Endodermal cell (in vitro differentiated cells): ENCODE data around the gene GABRR3. TPM values are rescaled to one million over a fixed set of nuclear protein-coding genes. Genes with fewer than 3 reads are reported as not detected.

ENCODE experiments used
- DNase-seq: peaks from one replicate; pipeline ENCODE4 v3.0.0-alpha.2; 2017
- H3K27ac ChIP-seq: 2 replicates; pipeline ENCODE4 v1.5.1; 2013; ENCODE audit warnings: mild to moderate bottlenecking, low read depth, low read length, moderate library complexity
- H3K27me3 ChIP-seq: 2 replicates; pipeline ENCODE4 v1.6.1; 2013; ENCODE audit warnings: mild to moderate bottlenecking, low read length, moderate library complexity; ENCODE audit not compliant: insufficient read depth, control insufficient read depth, poor library complexity, severe bottlenecking
- H3K36me3 ChIP-seq: 2 replicates; pipeline ENCODE4 v1.7.0; 2013; ENCODE audit warnings: mild to moderate bottlenecking, low read length, moderate library complexity; ENCODE audit not compliant: control insufficient read depth, insufficient read depth
- H3K4me1 ChIP-seq: one replicate; pipeline ENCODE4 v1.7.0; 2013; ENCODE audit warnings: low read length; ENCODE audit not compliant: control insufficient read depth, insufficient read depth
- H3K4me3 ChIP-seq: 2 replicates; pipeline ENCODE4 v1.5.1; 2013; ENCODE audit warnings: mild to moderate bottlenecking, low read length, moderate library complexity
- H3K9ac ChIP-seq: 2 replicates; pipeline ENCODE4 v1.6.1; 2013; ENCODE audit warnings: mild to moderate bottlenecking, low read length, moderate library complexity; ENCODE audit not compliant: poor library complexity, severe bottlenecking; ENCODE audit errors: extremely low read depth
- H3K9me3 ChIP-seq: 2 replicates; pipeline ENCODE4 v1.6.1; 2013; ENCODE audit warnings: mild to moderate bottlenecking, low read length, moderate library complexity; ENCODE audit not compliant: control insufficient read depth
- H3K27ac Mint-ChIP-seq: 2 replicates; pipeline ENCODE4 v1.8.0; 2020; ENCODE audit warnings: mixed read lengths
- H3K27me3 Mint-ChIP-seq: 2 replicates; pipeline ENCODE4 v1.8.0; 2021; ENCODE audit warnings: mild to moderate bottlenecking, mixed read lengths; ENCODE audit not compliant: insufficient read depth
- H3K36me3 Mint-ChIP-seq: 2 replicates; pipeline ENCODE4 v1.8.0; 2020; ENCODE audit warnings: low read depth, mixed read lengths
- H3K4me1 Mint-ChIP-seq: 2 replicates; pipeline ENCODE4 v1.8.0; 2020; ENCODE audit warnings: mixed read lengths
- H3K4me3 Mint-ChIP-seq: 2 replicates; pipeline ENCODE4 v1.8.0; 2020; ENCODE audit warnings: mild to moderate bottlenecking, moderate library complexity, mixed read lengths
- H3K9me3 Mint-ChIP-seq: 2 replicates; pipeline ENCODE4 v1.8.0; 2020; ENCODE audit warnings: mild to moderate bottlenecking, mixed read lengths
- WGBS, 2 experiments: methylation state at CpG; one replicate each; pipeline versions ENCODE4 v1.1.5 to v1.1.7; 2013; ENCODE audit warnings: missing lambda C conversion rate in 2 of 2, mixed read lengths in 1 of 2; ENCODE audit not compliant: insufficient coverage in 1 of 2, insufficient read length in 1 of 2; 5-methylcytosine and 5-hydroxymethylcytosine counted together
- long read RNA-seq, 4 experiments: library from polyadenylated mRNA in 2 of 4; library from RNA in 1 of 4; library from capped mRNA in 1 of 4; stranded (forward) in 3 of 4; unstranded in 1 of 4; transcript quantifications; one replicate each; pipeline ENCODE4 v2.0.0, GENCODE V29; 2020 to 2021; ENCODE audit warnings: inconsistent platforms in 1 of 4
- polyA plus RNA-seq, 2 experiments: library from polyadenylated mRNA; stranded (reverse); fragments of 50-300 nt; gene quantifications; one replicate each; pipeline ENCODE4 v1.2.3, GENCODE V29; 2013
- total RNA-seq, 2 donors: library from RNA; stranded (reverse); fragmentation: NEBNext Ultra II Directional in 1 of 2; extraction: Animal tissue kit (Norgen Biotek cat#: 25700) in 1 of 2; gene quantifications; 2 replicates in 1 of 2; 3 replicates in 1 of 2; pipeline ENCODE4 v1.2.1, GENCODE V29; 2021
- TF ChIP-seq, protein P1 (sequence below): fragments of 200-600 bp; sonication (generic); conservative IDR thresholded peaks from 2 replicates; pipeline ENCODE4 v1.5.0; 2021; ENCODE audit warnings: antibody characterized with exemption, mild to moderate bottlenecking

GABRR3 gene
- not detected for total RNA-seq
- polyA plus RNA-seq (2013, experiment 1 of 2): not detected
- polyA plus RNA-seq (2013, experiment 2 of 2): not detected
- long read RNA-seq, experiment 1: 0 reads
- long read RNA-seq, experiment 2: 0 reads
- long read RNA-seq, experiment 3: 0 reads
- long read RNA-seq, experiment 4: 0 reads

DNA sequence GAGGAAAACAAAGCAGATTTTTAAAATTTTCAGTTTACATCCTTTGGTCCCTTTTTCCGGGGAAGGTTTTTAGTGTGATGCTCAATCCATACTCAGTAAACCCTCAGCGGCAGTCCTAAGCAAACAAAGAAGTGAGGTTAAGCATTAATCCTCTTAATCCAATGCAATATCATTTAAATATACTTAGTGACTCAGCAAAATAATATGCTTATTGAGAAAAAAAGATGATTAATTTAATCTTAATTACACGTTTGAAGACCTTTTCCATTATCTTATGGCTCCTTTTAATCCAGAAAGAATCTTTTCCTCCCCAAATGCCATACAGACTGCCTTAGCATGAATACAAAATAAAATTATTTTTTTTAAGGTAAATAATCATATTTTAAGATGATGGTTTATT lies at the start of gene GABRR3:
Gene GABRR3, minus strand, starts transcription at position 108 of the 400 bp plus-strand sequence. CDS start 328 bp downstream, outside the sequence.
- Histone ChIP-seq H3K4me1 (no peaks in the 10 kb centered on the region), H3K27me3 (no peaks in the 10 kb centered on the region), H3K27ac (no peak within 1 kb of the TSS), H3K9ac (no peak within 1 kb of the TSS), H3K4me3 (no peak within 1 kb of the TSS), H3K36me3 (no peaks in the 10 kb centered on the region), H3K9me3 (no peaks in the 10 kb centered on the region)
- Mint-ChIP-seq H3K4me3 (no peak within 1 kb of the TSS), H3K27me3 (no peaks in the 10 kb centered on the region), H3K27ac (no peak within 1 kb of the TSS), H3K9me3 (no peaks in the 10 kb centered on the region), H3K36me3 (no peaks in the 10 kb centered on the region), H3K4me1 (no peaks in the 10 kb centered on the region)
- 87% methylated on average over 3 of the region's 3 CpGs; no CpG with 5 or more reads in 1 of the 2 experiments for WGBS, 2 experiments
- DNase-seq: no peak
- TF ChIP-seq, protein P1, sequence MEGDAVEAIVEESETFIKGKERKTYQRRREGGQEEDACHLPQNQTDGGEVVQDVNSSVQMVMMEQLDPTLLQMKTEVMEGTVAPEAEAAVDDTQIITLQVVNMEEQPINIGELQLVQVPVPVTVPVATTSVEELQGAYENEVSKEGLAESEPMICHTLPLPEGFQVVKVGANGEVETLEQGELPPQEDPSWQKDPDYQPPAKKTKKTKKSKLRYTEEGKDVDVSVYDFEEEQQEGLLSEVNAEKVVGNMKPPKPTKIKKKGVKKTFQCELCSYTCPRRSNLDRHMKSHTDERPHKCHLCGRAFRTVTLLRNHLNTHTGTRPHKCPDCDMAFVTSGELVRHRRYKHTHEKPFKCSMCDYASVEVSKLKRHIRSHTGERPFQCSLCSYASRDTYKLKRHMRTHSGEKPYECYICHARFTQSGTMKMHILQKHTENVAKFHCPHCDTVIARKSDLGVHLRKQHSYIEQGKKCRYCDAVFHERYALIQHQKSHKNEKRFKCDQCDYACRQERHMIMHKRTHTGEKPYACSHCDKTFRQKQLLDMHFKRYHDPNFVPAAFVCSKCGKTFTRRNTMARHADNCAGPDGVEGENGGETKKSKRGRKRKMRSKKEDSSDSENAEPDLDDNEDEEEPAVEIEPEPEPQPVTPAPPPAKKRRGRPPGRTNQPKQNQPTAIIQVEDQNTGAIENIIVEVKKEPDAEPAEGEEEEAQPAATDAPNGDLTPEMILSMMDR: no peak

GRCh38 chr3:98073486-98073885 lies 38.4 kb upstream of the GABRR3 start:
- no peak overlapping the region for H3K4me3 ChIP-seq
- H3K27me3 ChIP-seq: no peaks in the 10 kb centered on the region
- no peak for DNase-seq
- Mint-ChIP-seq H3K27me3 (no peaks in the 10 kb centered on the region), H3K27ac (no peak overlapping the region), H3K4me1 (no peaks in the 10 kb centered on the region), H3K36me3 (no peaks in the 10 kb centered on the region), H3K9me3 (no peaks in the 10 kb centered on the region), H3K4me3 (no peak overlapping the region)
- WGBS, 2 experiments: 0% methylated on average over 1 of the region's 1 CpG
- H3K36me3 ChIP-seq: no peaks in the 10 kb centered on the region
- H3K9ac ChIP-seq: no peak overlapping the region
- TF ChIP-seq, protein P1: no peak
- no peaks in the 10 kb centered on the region for H3K9me3 ChIP-seq
- no peak overlapping the region for H3K27ac ChIP-seq
- no peaks in the 10 kb centered on the region for H3K4me1 ChIP-seq

DNA sequence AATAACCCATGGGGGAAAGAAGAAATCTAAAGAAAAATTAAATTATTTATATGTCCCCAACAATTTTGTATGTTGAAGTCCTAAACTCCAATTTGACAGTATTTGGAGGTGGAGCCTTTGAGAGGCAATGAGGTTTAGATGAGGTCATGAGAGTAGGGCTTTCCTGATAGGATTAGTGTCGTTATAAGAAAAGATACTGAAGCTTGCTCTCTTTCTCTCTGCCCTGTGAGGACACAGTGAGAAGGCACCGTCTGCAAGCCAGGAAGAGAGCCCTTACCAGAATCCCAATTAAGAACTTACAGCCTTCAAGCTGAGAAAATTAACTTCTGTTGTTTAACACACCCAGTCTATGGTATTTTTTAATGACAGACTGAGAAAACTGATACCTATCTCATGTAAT lies 35.7 kb upstream of the GABRR3 start:
- no peaks in the 10 kb centered on the region for H3K27me3 ChIP-seq
- Mint-ChIP-seq H3K4me3 (no peak overlapping the region), H3K36me3 (no peaks in the 10 kb centered on the region), H3K9me3 (no peaks in the 10 kb centered on the region), H3K27me3 (no peaks in the 10 kb centered on the region), H3K27ac (no peak overlapping the region), H3K4me1 (no peaks in the 10 kb centered on the region)
- H3K4me3 ChIP-seq: no peak overlapping the region
- WGBS, 2 experiments: 43% methylated on average over 2 of the region's 2 CpGs; no CpG with 5 or more reads in 1 of the 2 experiments
- no peaks in the 10 kb centered on the region for H3K9me3 ChIP-seq
- TF ChIP-seq, protein P1: no peak
- no peak overlapping the region for H3K9ac ChIP-seq
- no peaks in the 10 kb centered on the region for H3K4me1 ChIP-seq
- no peak for DNase-seq
- no peaks in the 10 kb centered on the region for H3K36me3 ChIP-seq
- H3K27ac ChIP-seq: no peak overlapping the region
